Vagina (tissue), 2 donors: ENCODE measurements around the gene HSFX2.

ENCODE experiments used
- CTCF ChIP-seq, 3 experiments: fragments of 450-650 bp in 2 of 3; fragments of 200-600 bp in 1 of 3; sonication (generic) in 1 of 3; IDR thresholded peaks; one replicate each; pipeline ENCODE4 v1.5.1; 2017 to 2019; ENCODE audit warnings: antibody characterized with exemption in 3 of 3, mild to moderate bottlenecking in 2 of 3, moderate library complexity in 2 of 3
- POLR2A ChIP-seq, 2 donors: fragments of 450-650 bp; IDR thresholded peaks; one replicate each; pipeline ENCODE4 v1.6.1; 2017; ENCODE audit warnings: antibody characterized with exemption in 2 of 2, mild to moderate bottlenecking in 2 of 2, moderate library complexity in 2 of 2
- POLR2AphosphoS5 ChIP-seq, 2 donors: sonication (generic); formaldehyde crosslinking; IDR thresholded peaks; one replicate each; pipeline ENCODE4 v1.9.0; 2017; ENCODE audit warnings: antibody characterized with exemption in 2 of 2, mild to moderate bottlenecking in 2 of 2, low read depth in 1 of 2; ENCODE audit not compliant: insufficient read depth in 1 of 2

- TF ChIP-seq CTCF (IDR thresholded peaks at IDR 0.05) (no peak), POLR2A (IDR thresholded peaks at IDR 0.05) (no peak), POLR2AphosphoS5 (IDR thresholded peaks at IDR 0.05; ENCODE audit: insufficient read depth in 1 of 2, low read depth in 1 of 2) (no peak)
Observed at GRCh38 chrX:149611623-149612175, 16.6 kb upstream of the HSFX2 start.
